SK-N-SH treated with all-trans-retinoic acid at 6 μM for 48 hours (cell line): ENCODE results near the gene JKAMP.

Experiments
- ATAC-seq: fragments of 200-7000 bp; cut with Tn5 transposase; 3 replicates; pipeline ENCODE4 v1.9.1; 2020; ENCODE audit warnings: mild to moderate bottlenecking, moderate library complexity
- BACH2 ChIP-seq: fragments of 250-450 bp; sonication (Bioruptor Pico); IDR thresholded peaks from 2 replicates; pipeline ENCODE4 v1.9.0; 2021; ENCODE audit warnings: mild to moderate bottlenecking, borderline replicate concordance
- ISL1 ChIP-seq: fragments of 250-450 bp; sonication (Bioruptor Pico); IDR thresholded peaks from 2 replicates; pipeline ENCODE4 v2.1.2; 2022; ENCODE audit warnings: mild to moderate bottlenecking, moderate library complexity
- OSR1 ChIP-seq: fragments of 250-450 bp; sonication (Bioruptor Pico); IDR thresholded peaks from 2 replicates; pipeline ENCODE4 v1.8.0; 2022; ENCODE audit warnings: moderate library complexity, mild to moderate bottlenecking, inconsistent platforms
- PATZ1 ChIP-seq: fragments of 250-450 bp; sonication (Bioruptor Pico); IDR thresholded peaks from 2 replicates; pipeline ENCODE4 v1.8.0; 2020; ENCODE audit warnings: mild to moderate bottlenecking, moderate library complexity, borderline replicate concordance
- POU6F1 ChIP-seq: fragments of 250-450 bp; sonication (Bioruptor Pico); IDR thresholded peaks from 2 replicates; pipeline ENCODE4 v1.8.0; 2021; ENCODE audit warnings: low read depth, mild to moderate bottlenecking, moderate library complexity, borderline replicate concordance
- RARB ChIP-seq: fragments of 250-450 bp; sonication (Bioruptor Pico); IDR thresholded peaks from 2 replicates; pipeline ENCODE4 v1.8.0; 2021; ENCODE audit warnings: mild to moderate bottlenecking, moderate library complexity
- SNAI2 ChIP-seq: fragments of 250-450 bp; sonication (Bioruptor Pico); IDR thresholded peaks from 2 replicates; pipeline ENCODE4 v1.5.0; 2020; ENCODE audit warnings: mild to moderate bottlenecking, moderate library complexity
- TOX ChIP-seq: fragments of 250-450 bp; sonication (Bioruptor Pico); IDR thresholded peaks from 2 replicates; pipeline ENCODE4 v1.8.0; 2021; ENCODE audit warnings: mild to moderate bottlenecking, moderate library complexity, borderline replicate concordance
- ZC3H10 ChIP-seq: fragments of 250-450 bp; sonication (Bioruptor Pico); IDR thresholded peaks from 2 replicates; pipeline ENCODE4 v1.5.1; 2021; ENCODE audit warnings: mild to moderate bottlenecking, moderate library complexity
- ZFP30 ChIP-seq: fragments of 450-650 bp; formaldehyde crosslinking; IDR thresholded peaks from 2 replicates; pipeline ENCODE4 v1.5.0; 2022; ENCODE audit warnings: mild to moderate bottlenecking, moderate library complexity
- ZNF565 ChIP-seq: fragments of 450-650 bp; formaldehyde crosslinking; conservative IDR thresholded peaks from 2 replicates; pipeline ENCODE4 v1.5.0; 2020; ENCODE audit warnings: low read depth, mild to moderate bottlenecking, moderate library complexity

The JKAMP gene

DNA sequence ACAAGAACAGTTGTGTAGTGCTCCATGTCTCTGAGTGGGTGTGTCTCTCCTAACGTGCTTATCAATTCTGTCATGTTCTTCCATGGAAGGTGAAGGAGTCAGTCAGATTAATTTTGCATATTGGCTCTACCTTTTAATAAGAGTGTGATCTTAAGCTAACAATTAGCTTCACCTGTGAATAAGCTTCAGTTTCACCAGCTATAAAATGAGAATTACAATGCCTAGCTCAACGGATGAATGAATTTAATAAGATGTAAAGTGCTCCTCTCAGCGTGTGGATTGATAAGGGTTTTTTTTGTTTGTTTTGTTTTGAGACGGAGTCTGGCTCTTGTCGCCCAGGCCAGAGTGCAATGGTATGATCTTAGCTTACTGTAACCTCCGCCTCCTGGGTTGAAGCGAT is 59.6 kb downstream of the JKAMP start:
- TF ChIP-seq OSR1 (CRISPR knock-in tag): no peak
- no peak for TF ChIP-seq BACH2 (CRISPR knock-in tag)
- TF ChIP-seq PATZ1: no peak
- no peak for TF ChIP-seq TOX
- no peak for TF ChIP-seq ZFP30
- no peak for TF ChIP-seq ZNF565 (CRISPR knock-in tag)
- no peak for TF ChIP-seq RARB (CRISPR knock-in tag)
- no peak for TF ChIP-seq POU6F1
- no peak for TF ChIP-seq ZC3H10
- no peak for ATAC-seq

DNA sequence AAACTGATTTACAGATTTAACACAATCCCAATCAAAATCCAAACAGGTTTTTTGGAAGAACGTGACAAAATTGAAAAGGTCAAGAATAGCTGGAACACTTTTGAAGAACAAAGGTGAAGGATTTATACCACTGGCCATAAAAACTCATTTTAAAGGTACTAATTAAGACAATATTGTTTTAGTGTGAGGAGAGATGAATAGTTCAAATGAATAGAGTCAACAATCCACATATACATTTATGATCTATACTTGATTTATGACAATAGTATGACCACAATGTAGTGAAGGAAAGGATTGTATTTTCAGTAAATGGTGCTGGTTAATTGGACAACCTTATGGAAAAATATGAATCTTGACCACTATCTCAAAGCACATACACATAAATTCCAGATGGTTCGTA is 63.0 kb downstream of the JKAMP start:
- no peak for TF ChIP-seq SNAI2 (CRISPR knock-in tag)
- TF ChIP-seq TOX: no peak
- TF ChIP-seq BACH2 (CRISPR knock-in tag): no peak
- no peak for TF ChIP-seq RARB (CRISPR knock-in tag)
- no peak for TF ChIP-seq ZC3H10
- TF ChIP-seq ISL1 (CRISPR knock-in tag): no peak
- ATAC-seq: no peak
